Tibial artery (tissue), 4 donors: ENCODE data around the gene SKAP1.

Experiments
- DNase-seq, 2 donors: peaks; one replicate each; pipeline ENCODE4 v3.0.0-alpha.2; 2019
- H3K27ac ChIP-seq, 2 donors: fragments of 200-600 bp; sonication (generic) in 1 of 2; 1 replicate in 1 of 2; 2 replicates in 1 of 2; pipeline ENCODE4 v1.5.1; 2018 to 2019; ENCODE audit warnings: mild to moderate bottlenecking in 1 of 2
- H3K27me3 ChIP-seq, 2 donors: fragments of 200-600 bp; sonication (generic) in 1 of 2; one replicate each; pipeline versions ENCODE4 v1.5.1 to v1.6.0; 2016 to 2019
- H3K36me3 ChIP-seq, 3 donors: fragments of 200-600 bp; sonication (generic) in 2 of 3; one replicate each; pipeline ENCODE4 v1.5.1; 2016 to 2019; ENCODE audit warnings: mild to moderate bottlenecking in 2 of 3
- H3K4me1 ChIP-seq, 4 donors: fragments of 200-600 bp; sonication (generic) in 2 of 4; 1 replicate in 3 of 4; 2 replicates in 1 of 4; pipeline ENCODE4 v1.5.1; 2016 to 2019
- H3K4me3 ChIP-seq, 2 donors: fragments of 200-600 bp; sonication (generic) in 1 of 2; 1 replicate in 1 of 2; 2 replicates in 1 of 2; pipeline ENCODE4 v1.5.1; 2018 to 2019; ENCODE audit warnings: mild to moderate bottlenecking in 2 of 2
- H3K9me3 ChIP-seq, 3 donors: fragments of 200-600 bp; sonication (generic) in 1 of 3; one replicate each; pipeline ENCODE4 v1.5.1; 2016 to 2019
- CTCF ChIP-seq, 2 experiments: fragments of 200-600 bp in 1 of 2; fragments of 450-650 bp in 1 of 2; IDR thresholded peaks; one replicate each; pipeline ENCODE4 v1.5.1; 2017 to 2019; ENCODE audit warnings: antibody characterized with exemption in 2 of 2, mild to moderate bottlenecking in 1 of 2, moderate library complexity in 1 of 2
- intact Hi-C: fragments of 100-400 bp; cut with DNase I; formaldehyde crosslinking; loops from one replicate; pipeline ENCODE4 v1.15.0; 2023; ENCODE audit warnings: low total_unique reads

Gene SKAP1

GRCh38 chr17:48283907-48284306 lies 146.1 kb downstream of the SKAP1 start:
- TF ChIP-seq CTCF (IDR thresholded peaks at IDR 0.05), result no peak
- Histone ChIP-seq H3K9me3 (no peaks in the 10 kb centered on the region), H3K4me3 (no peak overlapping the region), H3K4me1 (no peaks in the 10 kb centered on the region), H3K27ac (no peak overlapping the region), H3K27me3 (peaks cover 0 to 64% of the 10 kb centered on the region in 2 donors), H3K36me3 (no peaks in the 10 kb centered on the region)
- intact Hi-C loops, result no loop called here
- DNase-seq, result no peak

GRCh38 chr17:48283411-48283810 lies 146.6 kb downstream of the SKAP1 start:
- H3K27me3 ChIP-seq, result peaks cover 0 to 64% of the 10 kb centered on the region in 2 donors
- H3K27ac ChIP-seq, result no peak overlapping the region
- H3K9me3 ChIP-seq, result no peaks in the 10 kb centered on the region
- no peaks in the 10 kb centered on the region for H3K36me3 ChIP-seq
- DNase-seq, result no peak
- H3K4me3 ChIP-seq, result no peak overlapping the region
- intact Hi-C loops, result no loop called here
- H3K4me1 ChIP-seq, result no peaks in the 10 kb centered on the region
- TF ChIP-seq CTCF (IDR thresholded peaks at IDR 0.05), result no peak

GRCh38 chr17:48282303-48282702 lies 147.7 kb downstream of the SKAP1 start:
- no peak overlapping the region for H3K4me3 ChIP-seq
- intact Hi-C loops, result no loop called here
- DNase-seq, result no peak
- H3K4me1 ChIP-seq, result no peaks in the 10 kb centered on the region
- TF ChIP-seq CTCF (IDR thresholded peaks at IDR 0.05), result no peak
- H3K9me3 ChIP-seq, result no peaks in the 10 kb centered on the region
- H3K36me3 ChIP-seq, result no peaks in the 10 kb centered on the region
- H3K27ac ChIP-seq, result no peak overlapping the region
- peaks cover 0 to 60% of the 10 kb centered on the region in 2 donors for H3K27me3 ChIP-seq

- peaks cover 0 to 53% of the 10 kb centered on the region in 2 donors for H3K27me3 ChIP-seq
- H3K9me3 ChIP-seq, result no peaks in the 10 kb centered on the region
- no peaks in the 10 kb centered on the region for H3K36me3 ChIP-seq
- TF ChIP-seq CTCF (IDR thresholded peaks at IDR 0.05), result no peak
- DNase-seq, result no peak
- no peak overlapping the region for H3K4me3 ChIP-seq
- no peaks in the 10 kb centered on the region for H3K4me1 ChIP-seq
- intact Hi-C loops, result no loop called here
- no peak overlapping the region for H3K27ac ChIP-seq
These were observed 151.1 kb downstream of the SKAP1 start for GRCh38 chr17:48278760-48279491.

- H3K27me3 ChIP-seq, result peaks cover 0 to 53% of the 10 kb centered on the region in 2 donors
- TF ChIP-seq CTCF (IDR thresholded peaks at IDR 0.05), result no peak
- intact Hi-C loops, result no loop called here
- H3K27ac ChIP-seq, result no peak overlapping the region
- DNase-seq, result no peak
- H3K9me3 ChIP-seq, result no peaks in the 10 kb centered on the region
- H3K36me3 ChIP-seq, result no peaks in the 10 kb centered on the region
- no peaks in the 10 kb centered on the region for H3K4me1 ChIP-seq
- no peak overlapping the region for H3K4me3 ChIP-seq
These were observed 153.2 kb downstream of the SKAP1 start for GRCh38 chr17:48276776-48277175.
